HG02943 (cell line): ENCODE results near the gene INTS1.

Experiments
- ATAC-seq: cut with Tn5 transposase; IDR thresholded peaks from one replicate; pipeline ENCODE4 v1.9.1; 2021; ENCODE audit warnings: mild to moderate bottlenecking, low read depth, moderate library complexity; ENCODE audit not compliant: unreplicated experiment

INTS1 gene

GRCh38 chr7:1542329-1542728 is 38.1 kb upstream of the INTS1 start:
- ATAC-seq = no peak

GRCh38 chr7:1541431-1542162 is 37.4 kb upstream of the INTS1 start:
- ATAC-seq = no peak

- no peak for ATAC-seq
Observed at GRCh38 chr7:1540776-1541271, 36.6 kb upstream of the INTS1 start.

GRCh38 chr7:1539882-1540775 is 35.9 kb upstream of the INTS1 start:
- ATAC-seq = no peak

GRCh38 chr7:1539181-1539881 is 35.1 kb upstream of the INTS1 start:
- ATAC-seq = no peak

GRCh38 chr7:1538544-1539180 is 34.5 kb upstream of the INTS1 start:
- no peak for ATAC-seq

GRCh38 chr7:1537535-1538412 is 33.6 kb upstream of the INTS1 start:
- ATAC-seq = no peak

- no peak for ATAC-seq
Observed at GRCh38 chr7:1536743-1537534, 32.8 kb upstream of the INTS1 start.

- no peak for ATAC-seq
Observed at GRCh38 chr7:1536455-1536742, 32.2 kb upstream of the INTS1 start.

- ATAC-seq = no peak
Observed at GRCh38 chr7:1535701-1536454, 31.7 kb upstream of the INTS1 start.

- ATAC-seq = no peak
Observed at GRCh38 chr7:1535100-1535458, 30.9 kb upstream of the INTS1 start.

GRCh38 chr7:1534330-1535099 is 30.3 kb upstream of the INTS1 start:
- ATAC-seq = no peak

GRCh38 chr7:1533547-1534329 is 29.5 kb upstream of the INTS1 start:
- ATAC-seq = no peak

GRCh38 chr7:1533255-1533546 is 29.0 kb upstream of the INTS1 start:
- ATAC-seq = no peak

- ATAC-seq = no peak
Observed at GRCh38 chr7:1532456-1533254, 28.5 kb upstream of the INTS1 start.

GRCh38 chr7:1531979-1532455 is 27.8 kb upstream of the INTS1 start:
- ATAC-seq = no peak
